Measurements from ENCODE around the gene SLC22A31. TPM values are rescaled to one million over a fixed set of nuclear protein-coding genes. Genes with fewer than 3 reads are reported as not detected.
"Not testable (repeated sequence)": the region's sequence is repeated elsewhere in the genome, so short reads cannot be mapped to it uniquely, and the experiment has no call there.

Gene SLC22A31
- total RNA-seq, 1 experiment from 2014 or later = 0.47 TPM

DNA sequence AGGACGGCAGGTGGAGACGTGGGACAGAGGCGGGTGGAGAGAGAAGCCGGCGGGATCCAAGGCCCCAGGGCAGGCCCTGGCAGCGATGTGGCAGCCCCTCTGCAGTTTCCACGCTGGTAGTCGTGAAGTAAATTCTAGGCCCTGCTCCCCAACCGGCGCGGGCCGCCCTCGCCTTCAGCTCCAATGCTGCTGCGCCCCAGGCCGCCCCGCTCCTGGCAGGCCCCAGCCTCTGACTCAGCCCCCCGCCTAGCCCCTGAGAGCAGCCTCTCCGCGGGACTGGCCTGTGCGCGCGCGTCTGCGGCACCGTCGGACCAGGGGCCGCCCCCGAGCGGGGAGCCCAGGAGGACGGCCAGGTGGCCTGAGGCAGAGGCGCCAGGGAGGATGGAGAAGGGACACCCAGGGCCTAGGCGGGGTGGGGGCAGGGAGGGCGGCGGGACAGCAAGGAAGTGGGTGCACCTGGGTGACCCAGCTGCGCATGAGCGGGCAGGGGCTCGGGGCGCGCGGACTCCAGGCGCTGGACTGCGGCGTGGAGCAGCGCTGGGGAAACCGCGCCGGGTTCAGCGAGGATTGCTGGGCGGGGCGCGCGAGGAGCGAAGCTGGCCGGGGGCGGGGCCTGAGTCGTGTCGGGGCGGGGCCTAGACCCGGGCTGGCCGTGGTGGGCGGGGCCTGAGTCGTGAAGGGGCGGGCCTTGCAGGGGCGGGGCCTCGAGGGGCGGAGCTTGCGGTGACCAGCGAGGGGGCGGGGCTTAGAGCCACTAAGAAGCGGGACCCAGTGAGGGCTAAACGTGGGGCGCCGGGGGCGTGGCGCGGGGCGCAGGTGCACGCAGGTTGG lies 46.8 kb upstream of the SLC22A31 start:
- Histone ChIP-seq H3K9me3 (ENCODE audit: low read depth, low read length, poor library complexity, severe bottlenecking) (no peaks in the 10 kb centered on the region), H3K4me3 (ENCODE audit: low read depth, low read length, poor library complexity, severe bottlenecking) (peak overlapping the region; percentile 55), H3K27ac (ENCODE audit: low read depth, low read length, poor library complexity, severe bottlenecking) (no peak overlapping the region), H3K27me3 (replicated peaks; ENCODE audit: insufficient read depth, low read depth, low read length, poor library complexity) (no peaks in the 10 kb centered on the region), H3K4me1 (ENCODE audit: insufficient read depth, low read length, poor library complexity, severe bottlenecking) (peaks cover 8% of the 10 kb centered on the region), H3K36me3 (ENCODE audit: insufficient read depth, low read length, poor library complexity, severe bottlenecking) (no peaks in the 10 kb centered on the region)
- TF ChIP-seq, protein P1, sequence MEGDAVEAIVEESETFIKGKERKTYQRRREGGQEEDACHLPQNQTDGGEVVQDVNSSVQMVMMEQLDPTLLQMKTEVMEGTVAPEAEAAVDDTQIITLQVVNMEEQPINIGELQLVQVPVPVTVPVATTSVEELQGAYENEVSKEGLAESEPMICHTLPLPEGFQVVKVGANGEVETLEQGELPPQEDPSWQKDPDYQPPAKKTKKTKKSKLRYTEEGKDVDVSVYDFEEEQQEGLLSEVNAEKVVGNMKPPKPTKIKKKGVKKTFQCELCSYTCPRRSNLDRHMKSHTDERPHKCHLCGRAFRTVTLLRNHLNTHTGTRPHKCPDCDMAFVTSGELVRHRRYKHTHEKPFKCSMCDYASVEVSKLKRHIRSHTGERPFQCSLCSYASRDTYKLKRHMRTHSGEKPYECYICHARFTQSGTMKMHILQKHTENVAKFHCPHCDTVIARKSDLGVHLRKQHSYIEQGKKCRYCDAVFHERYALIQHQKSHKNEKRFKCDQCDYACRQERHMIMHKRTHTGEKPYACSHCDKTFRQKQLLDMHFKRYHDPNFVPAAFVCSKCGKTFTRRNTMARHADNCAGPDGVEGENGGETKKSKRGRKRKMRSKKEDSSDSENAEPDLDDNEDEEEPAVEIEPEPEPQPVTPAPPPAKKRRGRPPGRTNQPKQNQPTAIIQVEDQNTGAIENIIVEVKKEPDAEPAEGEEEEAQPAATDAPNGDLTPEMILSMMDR (conservative IDR thresholded peaks at IDR 0.05; ENCODE audit: low read depth, low read length) = no peak
- no peak for TF ChIP-seq EZH2 (IDR thresholded peaks at IDR 0.05; ENCODE audit: borderline replicate concordance, low read depth, low read length, poor library complexity, severe bottlenecking)
- ChIA-PET POLR2A (ENCODE audit: low non-redundant PET) (no interaction called here), CTCF (interaction anchor here (0.6 to 0.7 kb wide), 2 partner anchors 574 to 1470 kb away, joined by 4 to 7 read pairs; no protein-coding TSS in a partner anchor)
- DNase-seq (ENCODE audit: low spot score) = peak; percentile 81
- intact Hi-C loops (cut with micrococcal nuclease; ENCODE audit: unreplicated experiment) = loop anchor here (10.0 kb wide), 1 partner anchor 258 kb away; the partner anchor contains the start of gene SPG7
- BruUV-seq (replicated peaks) = no TSS peak

DNA sequence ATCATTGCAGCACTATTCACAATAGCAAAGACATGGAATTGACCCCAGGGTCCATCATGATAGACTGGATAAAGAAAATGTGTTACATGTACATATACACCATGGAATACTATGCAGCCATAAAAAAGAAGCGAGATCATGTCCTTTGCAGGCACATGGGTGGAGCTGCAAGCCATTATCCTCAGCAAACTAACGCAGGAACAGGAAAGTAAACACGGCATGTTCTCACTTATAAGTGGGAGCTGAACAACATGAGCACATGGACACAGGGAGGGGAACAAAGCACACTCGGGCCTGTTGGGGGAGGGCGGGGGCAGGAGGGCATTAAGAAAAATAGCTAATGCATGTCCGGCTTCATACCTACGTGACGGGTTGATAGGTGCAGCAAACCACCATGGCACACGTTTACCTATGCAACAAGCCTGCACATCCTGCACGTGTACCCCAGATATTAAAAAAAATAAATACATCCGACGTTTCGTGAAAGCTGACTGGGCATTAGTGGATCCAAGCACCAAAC lies 46.1 kb upstream of the SLC22A31 start:
- Histone ChIP-seq H3K36me3 (ENCODE audit: insufficient read depth, low read length, poor library complexity, severe bottlenecking) (no peaks in the 10 kb centered on the region), H3K9me3 (ENCODE audit: low read depth, low read length, poor library complexity, severe bottlenecking) (no peaks in the 10 kb centered on the region), H3K27ac (ENCODE audit: low read depth, low read length, poor library complexity, severe bottlenecking) (no peak overlapping the region), H3K27me3 (replicated peaks; ENCODE audit: insufficient read depth, low read depth, low read length, poor library complexity) (no peaks in the 10 kb centered on the region), H3K4me1 (ENCODE audit: insufficient read depth, low read length, poor library complexity, severe bottlenecking) (peaks cover 8% of the 10 kb centered on the region), H3K4me3 (ENCODE audit: low read depth, low read length, poor library complexity, severe bottlenecking) (peak overlapping the region; percentile 55)
- intact Hi-C loops (cut with micrococcal nuclease; ENCODE audit: unreplicated experiment) = loop anchor here (10.0 kb wide), 1 partner anchor 258 kb away; the partner anchor contains the start of gene SPG7
- TF ChIP-seq, protein P1 (conservative IDR thresholded peaks at IDR 0.05; ENCODE audit: low read depth, low read length) = no peak
- TF ChIP-seq EZH2 (IDR thresholded peaks at IDR 0.05; ENCODE audit: borderline replicate concordance, low read depth, low read length, poor library complexity, severe bottlenecking) = no peak
- CTCF ChIA-PET = interaction anchor here (0.7 kb wide), 1 partner anchor 574 kb away, joined by 4 read pairs; no protein-coding TSS in a partner anchor
- POLR2A ChIA-PET (ENCODE audit: low non-redundant PET) = no interaction called here
- no TSS peak for BruUV-seq (replicated peaks)
- DNase-seq (ENCODE audit: low spot score) = no peak

DNA sequence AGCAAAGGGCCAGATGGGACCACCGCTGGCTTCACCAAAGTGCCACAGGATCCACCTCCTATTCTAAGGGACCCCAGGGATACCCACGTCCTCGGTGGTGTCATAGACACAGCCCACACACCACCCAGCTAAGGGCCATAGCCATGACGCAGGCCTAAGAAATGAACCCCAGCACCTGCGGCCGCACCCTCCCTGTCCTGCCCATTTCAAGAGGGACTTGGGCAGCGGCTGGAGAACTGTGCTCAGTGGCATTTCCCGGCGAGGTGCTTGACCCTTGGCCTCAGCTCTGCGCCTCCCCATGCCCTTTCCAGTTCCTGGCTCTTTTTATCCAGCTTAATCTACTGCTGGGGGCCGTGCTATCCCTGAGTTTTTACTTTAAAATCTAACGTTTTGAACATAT lies 44.4 kb upstream of the SLC22A31 start:
- ChIA-PET CTCF (no interaction called here), POLR2A (ENCODE audit: low non-redundant PET) (no interaction called here)
- Histone ChIP-seq H3K27me3 (replicated peaks; ENCODE audit: insufficient read depth, low read depth, low read length, poor library complexity) (no peaks in the 10 kb centered on the region), H3K27ac (ENCODE audit: low read depth, low read length, poor library complexity, severe bottlenecking) (no peak overlapping the region), H3K4me1 (ENCODE audit: insufficient read depth, low read length, poor library complexity, severe bottlenecking) (peaks cover 8% of the 10 kb centered on the region), H3K4me3 (ENCODE audit: low read depth, low read length, poor library complexity, severe bottlenecking) (no peak overlapping the region), H3K9me3 (ENCODE audit: low read depth, low read length, poor library complexity, severe bottlenecking) (no peaks in the 10 kb centered on the region), H3K36me3 (ENCODE audit: insufficient read depth, low read length, poor library complexity, severe bottlenecking) (no peaks in the 10 kb centered on the region)
- no peak for TF ChIP-seq EZH2 (IDR thresholded peaks at IDR 0.05; ENCODE audit: borderline replicate concordance, low read depth, low read length, poor library complexity, severe bottlenecking)
- TF ChIP-seq, protein P1 (conservative IDR thresholded peaks at IDR 0.05; ENCODE audit: low read depth, low read length) = no peak
- intact Hi-C loops (cut with micrococcal nuclease; ENCODE audit: unreplicated experiment) = loop anchor here (10.0 kb wide), 1 partner anchor 260 kb away; the partner anchor contains the start of gene SPG7
- BruUV-seq (replicated peaks) = no TSS peak
- DNase-seq (ENCODE audit: low spot score) = no peak

DNA sequence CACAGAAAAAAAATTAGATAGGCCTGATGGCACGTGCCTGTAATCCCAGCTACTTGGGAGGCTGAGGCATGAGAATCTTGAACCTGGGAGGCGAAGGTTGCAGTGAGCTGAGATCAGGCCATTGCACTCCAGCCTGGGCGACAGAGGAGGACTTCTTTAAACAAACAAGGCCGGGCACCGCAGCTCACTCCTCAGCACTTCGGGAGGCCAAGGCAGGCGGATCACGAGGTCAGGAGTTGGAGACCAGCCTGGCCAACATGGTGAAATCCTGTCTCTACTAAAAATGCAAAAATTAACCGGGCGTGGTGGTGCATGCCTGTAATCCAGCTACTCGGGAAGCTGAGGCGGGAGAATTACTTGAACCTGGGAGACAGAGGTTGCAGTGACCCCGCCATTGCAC lies 43.9 kb upstream of the SLC22A31 start:
- H3K27ac ChIP-seq (ENCODE audit: low read depth, low read length, poor library complexity, severe bottlenecking); BruUV-seq (replicated peaks); H3K27me3 ChIP-seq (replicated peaks; ENCODE audit: insufficient read depth, low read depth, low read length, poor library complexity); H3K9me3 ChIP-seq (ENCODE audit: low read depth, low read length, poor library complexity, severe bottlenecking); DNase-seq (ENCODE audit: low spot score); H3K4me1 ChIP-seq (ENCODE audit: insufficient read depth, low read length, poor library complexity, severe bottlenecking); POLR2A ChIA-PET (ENCODE audit: low non-redundant PET); H3K36me3 ChIP-seq (ENCODE audit: insufficient read depth, low read length, poor library complexity, severe bottlenecking); CTCF ChIA-PET; H3K4me3 ChIP-seq (ENCODE audit: low read depth, low read length, poor library complexity, severe bottlenecking): not testable (repeated sequence)
- intact Hi-C loops (cut with micrococcal nuclease; ENCODE audit: unreplicated experiment) = loop anchor here (10.0 kb wide), 1 partner anchor 261 kb away; the partner anchor contains the start of gene SPG7

Measured in A673 (cell line).